Mammary epithelial cell (primary cell): Measurements from ENCODE around the gene SUMF1.

Experiments
- CTCF ChIP-seq, 2 donors: IDR thresholded peaks in 1 of 2; conservative IDR thresholded peaks in 1 of 2; 2 replicates each; pipeline ENCODE4 v1.5.1; 2011 to 2012; ENCODE audit warnings: inconsistent platforms in 2 of 2, low read length in 2 of 2, mild to moderate bottlenecking in 2 of 2, control low read depth in 1 of 2, low read depth in 1 of 2; ENCODE audit not compliant: insufficient read depth in 1 of 2; ENCODE audit errors: extremely low read depth in 1 of 2
- EZH2 ChIP-seq: IDR thresholded peaks from 2 replicates; pipeline ENCODE4 v1.6.1; 2012; ENCODE audit warnings: low read length, inconsistent platforms, borderline replicate concordance

GRCh38 chr3:4504340-4505261 lies 37.5 kb upstream of the SUMF1 start:
- TF ChIP-seq CTCF (conservative IDR thresholded peaks at IDR 0.05 in 1 of 2, IDR thresholded peaks at IDR 0.05 in 1 of 2; ENCODE audit: extremely low read depth in 1 of 2, insufficient read depth in 1 of 2, low read depth in 1 of 2, low read length in 2 of 2) (no peak), EZH2 (no peak)
